GM19372 (cell line): ENCODE data around the gene SEPTIN10.
"Not testable (repeated sequence)": the region's sequence is repeated elsewhere in the genome, so short reads cannot be mapped to it uniquely, and the experiment has no call there.

Experiments used
- ATAC-seq: cut with Tn5 transposase; IDR thresholded peaks from one replicate; pipeline ENCODE4 v1.9.1; 2021; ENCODE audit warnings: mild to moderate bottlenecking, low read depth, moderate library complexity; ENCODE audit not compliant: unreplicated experiment

Gene SEPTIN10

GRCh38 chr2:109607766-109608165 is 6.0 kb downstream of the SEPTIN10 start:
- ATAC-seq, result no peak

DNA sequence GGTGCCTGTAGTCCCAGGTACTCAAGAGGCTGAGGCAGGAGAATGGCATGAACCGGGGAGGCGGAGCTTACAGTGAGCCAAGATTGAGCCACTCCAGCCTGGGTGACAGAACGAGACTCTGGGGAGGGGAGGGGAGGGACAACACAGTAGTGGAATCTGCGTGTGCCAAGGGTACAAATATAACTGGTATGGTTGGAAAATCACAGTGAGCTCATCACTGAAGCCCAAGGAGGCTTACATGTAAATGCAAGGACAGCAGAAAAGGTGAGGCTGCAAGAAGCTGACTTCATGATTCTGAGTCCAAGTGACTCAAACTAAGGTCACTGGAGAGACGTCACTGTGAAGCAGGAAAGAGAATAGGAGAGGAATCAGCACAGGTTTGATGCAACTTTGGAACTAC is 9.2 kb downstream of the SEPTIN10 start:
- no peak for ATAC-seq

DNA sequence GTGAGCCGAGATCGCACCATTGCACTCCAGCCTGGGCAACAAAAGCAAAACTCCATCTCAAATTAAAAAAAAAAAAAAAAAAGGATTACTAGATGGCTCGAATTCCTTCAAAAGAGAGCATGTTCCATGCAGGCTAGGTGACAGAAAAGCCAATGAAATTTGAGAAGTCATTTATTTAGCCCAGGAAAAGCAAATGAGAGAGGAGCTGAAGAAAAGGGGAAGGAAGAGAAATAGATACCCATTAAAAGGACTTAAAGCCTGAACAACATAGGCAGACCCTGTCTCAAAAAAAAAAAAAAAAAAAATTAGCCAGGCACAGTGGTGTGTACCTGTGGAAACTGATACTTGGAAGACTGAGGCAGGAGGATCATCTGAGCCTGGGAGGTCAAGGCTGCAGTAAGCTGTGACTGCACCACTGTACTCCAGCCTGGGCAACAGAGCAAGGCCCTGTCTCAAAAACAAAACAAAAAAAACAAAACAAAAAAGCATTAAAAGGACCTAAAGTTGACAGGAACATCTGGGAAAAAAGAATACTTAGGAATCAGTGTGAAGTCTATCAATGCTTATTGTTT is 11.1 kb downstream of the SEPTIN10 start:
- ATAC-seq, result no peak

- ATAC-seq, result no peak
These were observed 12.0 kb downstream of the SEPTIN10 start for GRCh38 chr2:109601783-109602182.

GRCh38 chr2:109597283-109597682 is 16.5 kb downstream of the SEPTIN10 start:
- no peak for ATAC-seq

DNA sequence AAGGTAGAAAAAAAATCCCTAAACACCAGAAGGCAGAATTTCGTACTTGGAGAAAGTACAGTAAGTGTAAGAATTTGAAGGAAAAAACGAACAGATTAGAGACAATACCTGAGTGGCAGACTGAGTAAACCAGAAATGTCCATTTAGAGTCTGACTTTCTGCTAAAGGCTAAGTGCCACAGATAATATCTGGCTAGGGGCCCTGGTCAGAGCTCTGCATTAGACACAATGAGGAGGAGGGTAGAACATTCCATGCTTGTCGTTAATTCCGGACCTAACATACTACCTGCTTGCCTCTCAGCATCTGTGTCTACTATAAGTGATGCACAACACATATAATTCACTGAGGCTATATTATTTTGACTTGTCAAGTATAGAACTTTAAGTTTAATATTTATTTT is 18.1 kb downstream of the SEPTIN10 start:
- ATAC-seq, result no peak

GRCh38 chr2:109594246-109594885 is 19.4 kb downstream of the SEPTIN10 start:
- no peak for ATAC-seq

DNA sequence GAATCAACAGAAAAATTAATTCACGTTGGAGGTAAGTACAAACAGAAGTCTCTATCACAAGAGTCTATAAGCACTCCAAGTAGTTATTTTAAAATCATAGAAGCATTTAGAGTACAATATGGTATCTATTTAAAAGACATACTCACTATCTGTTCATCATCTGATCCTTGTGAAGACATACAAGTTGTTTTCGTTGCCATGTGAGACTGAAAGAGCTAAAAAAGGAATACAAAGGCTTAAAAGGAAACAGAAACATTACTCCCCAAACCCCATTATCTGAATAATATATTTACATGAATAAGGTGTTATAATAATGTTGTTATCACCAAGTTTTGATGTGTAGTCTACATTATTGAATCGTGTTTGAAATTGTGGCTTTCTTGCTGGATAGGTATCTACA is 20.9 kb downstream of the SEPTIN10 start:
- ATAC-seq, result no peak

DNA sequence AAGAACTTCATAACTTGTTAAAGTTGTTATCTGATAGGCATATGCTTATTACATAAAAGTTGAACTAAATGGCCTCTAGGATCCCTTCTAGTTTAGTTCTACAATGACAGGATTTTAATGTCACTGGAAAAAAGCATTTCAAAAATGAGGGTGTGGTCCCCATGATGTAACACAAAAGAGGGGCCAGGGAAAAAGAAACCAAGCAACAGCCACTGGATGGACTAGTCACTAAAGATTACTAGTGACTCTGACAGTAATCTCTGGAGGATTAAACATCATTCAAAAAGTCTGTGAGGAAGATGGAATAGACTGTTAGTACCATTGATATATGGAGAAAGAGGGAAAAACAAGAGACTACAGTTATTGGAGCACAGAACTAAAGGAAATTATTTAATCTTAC is 22.6 kb downstream of the SEPTIN10 start:
- ATAC-seq, result no peak

DNA sequence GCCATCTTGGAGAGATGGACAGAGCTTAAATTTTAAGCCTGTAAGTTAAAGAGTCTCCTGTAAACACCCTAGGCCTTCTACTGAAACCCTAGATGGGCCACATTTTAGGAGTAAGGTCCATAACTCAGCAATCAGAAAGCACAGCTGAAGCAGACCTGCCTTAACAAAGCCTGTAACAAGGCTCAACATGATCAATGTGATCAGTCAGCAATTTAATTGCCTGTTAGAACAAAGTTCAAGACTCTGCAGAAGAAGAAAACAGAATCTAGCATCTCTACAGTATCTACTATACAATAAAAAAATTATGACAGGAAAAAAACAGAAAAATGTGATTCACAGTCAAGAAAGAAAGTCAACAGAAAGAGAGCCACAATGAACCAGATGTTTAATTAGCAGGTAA is 27.1 kb downstream of the SEPTIN10 start:
- no peak for ATAC-seq

- no peak for ATAC-seq
These were observed 30.6 kb downstream of the SEPTIN10 start for GRCh38 chr2:109582928-109583895.

DNA sequence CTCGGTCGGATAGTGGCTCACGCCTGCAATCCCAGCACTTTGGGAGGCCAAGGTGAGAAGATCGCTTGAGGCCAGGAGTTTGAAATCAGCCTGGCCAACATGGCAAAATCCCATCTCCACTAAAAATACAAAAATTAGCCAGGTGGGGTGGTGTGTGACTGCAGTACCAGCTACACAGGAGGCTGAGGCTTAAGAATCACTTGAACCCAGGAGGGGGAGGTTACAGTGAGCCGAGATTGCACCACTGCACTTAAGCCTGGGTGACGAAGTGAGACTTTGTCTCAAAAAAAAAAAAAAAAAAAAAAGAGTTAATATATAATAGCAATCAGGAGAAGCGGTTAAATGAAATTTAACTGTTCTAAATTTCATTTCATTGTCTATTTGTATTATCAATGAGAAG is 36.1 kb downstream of the SEPTIN10 start:
- ATAC-seq, result not testable (repeated sequence)

- ATAC-seq, result no peak
These were observed 38.4 kb downstream of the SEPTIN10 start for GRCh38 chr2:109575373-109575772.

DNA sequence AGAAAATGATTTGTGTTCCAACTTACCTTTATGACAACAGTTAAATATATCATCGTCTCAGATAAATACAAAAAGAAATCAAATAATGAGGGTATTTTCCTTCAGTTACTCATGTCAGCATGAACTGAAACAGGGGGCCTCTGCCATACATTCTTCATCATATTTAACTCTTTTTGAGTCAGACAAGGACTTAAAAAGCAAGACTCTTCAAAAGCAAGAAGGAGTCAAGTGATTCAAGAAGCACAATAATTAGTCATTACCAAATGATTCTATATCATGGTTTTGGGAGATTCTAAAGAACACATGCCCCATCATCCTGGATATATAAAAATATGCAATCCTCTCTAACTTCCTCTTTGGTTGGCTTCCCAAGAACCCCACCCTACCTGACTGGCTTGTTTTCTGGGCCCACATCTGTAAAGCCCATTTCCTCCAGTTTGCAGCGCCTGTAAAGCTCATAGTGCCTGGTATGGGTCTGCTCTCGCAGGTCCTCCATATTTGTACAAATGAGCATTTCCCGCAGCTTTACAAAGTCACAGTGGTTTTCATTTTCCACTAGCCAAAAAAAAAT is 49.7 kb downstream of the SEPTIN10 start:
- no peak for ATAC-seq

GRCh38 chr2:109563288-109563687 is 50.5 kb downstream of the SEPTIN10 start:
- ATAC-seq, result no peak

- no peak for ATAC-seq
These were observed 51.3 kb downstream of the SEPTIN10 start for GRCh38 chr2:109562421-109562820.

GRCh38 chr2:109560265-109560664 is 53.5 kb downstream of the SEPTIN10 start:
- no peak for ATAC-seq

DNA sequence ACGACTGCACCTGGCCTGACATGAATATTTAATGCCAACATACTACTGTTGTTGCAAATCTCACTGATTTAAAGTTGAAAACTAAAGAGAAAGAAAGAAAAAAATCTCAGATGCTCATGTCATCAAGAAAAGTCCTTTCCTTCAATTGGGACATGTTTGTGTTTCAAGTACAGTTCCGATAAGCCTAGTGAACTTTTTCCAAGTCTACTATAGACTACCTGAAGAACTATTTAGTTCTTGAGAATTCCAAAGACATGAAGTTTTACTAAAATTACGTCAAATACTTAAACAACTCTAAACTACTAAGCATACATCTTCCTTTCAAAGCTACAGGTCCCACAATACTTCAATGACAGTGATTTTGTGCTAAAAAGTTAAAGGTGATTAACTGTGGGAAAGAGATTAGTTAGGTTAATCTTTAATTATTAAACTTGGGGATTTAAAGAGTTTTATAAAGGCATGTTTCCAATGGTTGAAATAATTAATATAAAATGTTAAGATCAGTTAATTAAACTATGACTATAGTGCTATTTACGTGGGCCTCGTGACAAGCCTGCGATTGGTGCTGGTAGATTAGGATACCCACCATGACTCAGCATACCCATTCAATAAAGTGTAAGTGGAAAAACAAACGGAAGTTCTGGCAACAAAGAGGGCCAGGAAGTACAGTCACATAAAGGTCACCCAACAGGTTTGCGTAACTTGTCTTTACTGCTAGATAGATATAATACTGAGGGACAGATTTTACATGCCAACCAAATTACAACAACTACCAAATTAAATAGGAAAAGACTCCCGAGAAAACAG is 55.5 kb downstream of the SEPTIN10 start:
- ATAC-seq, result no peak

GRCh38 chr2:109557309-109557708 is 56.5 kb downstream of the SEPTIN10 start:
- ATAC-seq, result no peak

DNA sequence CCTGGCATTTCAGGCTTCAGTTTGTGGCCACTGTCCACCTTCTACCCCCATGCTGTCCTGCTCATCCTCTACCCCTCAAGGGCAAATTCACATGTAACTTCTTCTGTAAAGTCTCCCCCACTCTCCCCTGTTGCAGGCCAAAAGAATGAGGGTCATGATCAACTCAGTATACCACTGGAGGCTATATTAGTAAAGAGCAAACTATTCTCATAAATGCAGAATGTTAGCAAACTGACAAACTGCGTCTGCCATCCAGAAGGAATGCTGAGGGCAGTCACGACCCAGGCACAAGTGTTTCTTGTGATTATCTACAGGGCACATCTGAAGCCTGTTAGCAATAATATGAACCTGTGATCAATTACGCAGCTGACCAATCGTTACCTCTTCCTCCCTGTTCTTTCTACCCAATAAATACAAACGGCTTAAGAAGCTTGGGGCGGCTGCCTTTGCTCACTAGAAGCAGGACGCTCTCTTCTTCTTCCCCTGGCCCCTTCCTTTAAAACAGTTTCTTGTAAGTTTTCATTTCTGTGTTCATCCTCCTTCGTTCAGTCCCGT is 58.3 kb downstream of the SEPTIN10 start:
- no peak for ATAC-seq
